ENCODE data around the gene VSIR. TPM values are rescaled to one million over a fixed set of nuclear protein-coding genes. Genes with fewer than 3 reads are reported as not detected.

Gene VSIR
- polyA plus RNA-seq, 1 of the 3 experiments (the other 2 are of a cell fraction): 11.3 TPM

DNA sequence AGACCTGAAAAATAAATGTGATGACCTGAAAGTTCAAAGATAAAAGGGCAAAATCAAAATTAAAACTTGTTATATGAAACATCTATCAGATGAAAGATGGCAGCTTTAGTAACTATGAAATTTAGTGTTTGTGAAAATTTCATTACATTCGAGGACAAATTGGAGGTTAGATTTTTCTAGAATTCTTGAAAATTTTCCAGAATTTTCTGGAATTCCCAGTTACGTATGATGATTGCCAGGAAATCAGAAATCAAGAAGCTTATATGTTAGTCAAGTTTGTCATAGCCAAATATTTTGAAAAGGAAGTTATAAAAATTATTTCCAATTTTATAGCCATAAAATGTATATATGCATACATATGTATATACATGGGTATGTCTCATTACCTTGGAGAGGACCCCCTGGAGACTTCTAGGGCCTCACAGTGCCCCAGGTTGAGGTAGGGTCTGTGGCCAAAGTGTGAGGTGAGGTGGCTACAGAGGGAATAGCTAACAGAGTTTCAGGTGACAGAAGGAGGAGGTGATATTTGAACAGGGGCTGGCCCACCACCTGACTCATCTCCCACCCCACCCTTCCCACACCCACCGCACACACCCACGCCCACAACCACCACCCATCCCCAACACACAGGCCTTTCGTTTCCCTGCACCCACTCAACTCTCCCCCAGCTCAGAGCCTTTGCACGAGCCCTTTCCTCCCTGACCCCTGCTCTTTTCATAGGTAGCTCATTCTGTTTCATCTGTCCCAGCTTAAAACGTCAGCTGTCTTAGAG lies 75.2 kb downstream of the VSIR start:
- H3K36me3 ChIP-seq (replicated peaks in 1 of 2; ENCODE audit: control insufficient read depth in 1 of 2, insufficient read depth in 2 of 2, low read length in 1 of 2): no peaks in the 10 kb centered on the region
- no peaks in the 10 kb centered on the region for H3K9me2 ChIP-seq
- H3K4me3 ChIP-seq (ENCODE audit: low read depth in 2 of 2, low read length in 1 of 2): no peak overlapping the region
- H3K79me2 ChIP-seq (ENCODE audit: insufficient read depth): no peaks in the 10 kb centered on the region
- 39% methylated on average over 7 of the region's 7 CpGs for WGBS (ENCODE audit: low lambda C conversion rate)
- no peak for DNase-seq
- ChIA-PET POLR2A (interaction anchor here (1.0 kb wide), 1 partner anchor 10 kb away, joined by 3 read pairs; no protein-coding TSS in a partner anchor), CTCF (interaction anchor here (0.6 to 8.7 kb wide), 33 partner anchors 9 to 390 kb away, joined by 3 to 195 read pairs (median 8); partner anchors contain the start of genes CDH23, SLC29A3 and VSIR)
- no peaks in the 10 kb centered on the region for H3K9me3 ChIP-seq
- H3K4me1 ChIP-seq (ENCODE audit: control insufficient read depth in 1 of 2, insufficient read depth in 2 of 2, low read depth in 1 of 2, low read length in 1 of 2): peaks cover 0 to 7% of the 10 kb centered on the region in 2 experiments; a peak in 1 of 4 replicates
- no peak for TF ChIP-seq MXI1 (IDR thresholded peaks at IDR 0.05; ENCODE audit: low read depth, low read length)
- TF ChIP-seq GABPA (IDR thresholded peaks at IDR 0.05; ENCODE audit: low read depth): no peak
- no peak for TF ChIP-seq ELF1 (IDR thresholded peaks at IDR 0.05)
- TF ChIP-seq, protein P1, sequence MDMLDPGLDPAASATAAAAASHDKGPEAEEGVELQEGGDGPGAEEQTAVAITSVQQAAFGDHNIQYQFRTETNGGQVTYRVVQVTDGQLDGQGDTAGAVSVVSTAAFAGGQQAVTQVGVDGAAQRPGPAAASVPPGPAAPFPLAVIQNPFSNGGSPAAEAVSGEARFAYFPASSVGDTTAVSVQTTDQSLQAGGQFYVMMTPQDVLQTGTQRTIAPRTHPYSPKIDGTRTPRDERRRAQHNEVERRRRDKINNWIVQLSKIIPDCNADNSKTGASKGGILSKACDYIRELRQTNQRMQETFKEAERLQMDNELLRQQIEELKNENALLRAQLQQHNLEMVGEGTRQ (IDR thresholded peaks at IDR 0.05; ENCODE audit: borderline replicate concordance, low read depth, low read length): no peak
- no peak for TF ChIP-seq CHD2 (IDR thresholded peaks at IDR 0.05; ENCODE audit: low read length, partially characterized antibody)
- no peak for TF ChIP-seq RAD21 (IDR thresholded peaks at IDR 0.05; ENCODE audit: low read length)
- TF ChIP-seq TCF12 (IDR thresholded peaks at IDR 0.05): no peak
- TF ChIP-seq, protein P2, sequence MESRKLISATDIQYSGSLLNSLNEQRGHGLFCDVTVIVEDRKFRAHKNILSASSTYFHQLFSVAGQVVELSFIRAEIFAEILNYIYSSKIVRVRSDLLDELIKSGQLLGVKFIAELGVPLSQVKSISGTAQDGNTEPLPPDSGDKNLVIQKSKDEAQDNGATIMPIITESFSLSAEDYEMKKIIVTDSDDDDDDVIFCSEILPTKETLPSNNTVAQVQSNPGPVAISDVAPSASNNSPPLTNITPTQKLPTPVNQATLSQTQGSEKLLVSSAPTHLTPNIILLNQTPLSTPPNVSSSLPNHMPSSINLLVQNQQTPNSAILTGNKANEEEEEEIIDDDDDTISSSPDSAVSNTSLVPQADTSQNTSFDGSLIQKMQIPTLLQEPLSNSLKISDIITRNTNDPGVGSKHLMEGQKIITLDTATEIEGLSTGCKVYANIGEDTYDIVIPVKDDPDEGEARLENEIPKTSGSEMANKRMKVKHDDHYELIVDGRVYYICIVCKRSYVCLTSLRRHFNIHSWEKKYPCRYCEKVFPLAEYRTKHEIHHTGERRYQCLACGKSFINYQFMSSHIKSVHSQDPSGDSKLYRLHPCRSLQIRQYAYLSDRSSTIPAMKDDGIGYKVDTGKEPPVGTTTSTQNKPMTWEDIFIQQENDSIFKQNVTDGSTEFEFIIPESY (IDR thresholded peaks at IDR 0.05; ENCODE audit: borderline replicate concordance, low read depth): no peak
- TF ChIP-seq, protein P3, sequence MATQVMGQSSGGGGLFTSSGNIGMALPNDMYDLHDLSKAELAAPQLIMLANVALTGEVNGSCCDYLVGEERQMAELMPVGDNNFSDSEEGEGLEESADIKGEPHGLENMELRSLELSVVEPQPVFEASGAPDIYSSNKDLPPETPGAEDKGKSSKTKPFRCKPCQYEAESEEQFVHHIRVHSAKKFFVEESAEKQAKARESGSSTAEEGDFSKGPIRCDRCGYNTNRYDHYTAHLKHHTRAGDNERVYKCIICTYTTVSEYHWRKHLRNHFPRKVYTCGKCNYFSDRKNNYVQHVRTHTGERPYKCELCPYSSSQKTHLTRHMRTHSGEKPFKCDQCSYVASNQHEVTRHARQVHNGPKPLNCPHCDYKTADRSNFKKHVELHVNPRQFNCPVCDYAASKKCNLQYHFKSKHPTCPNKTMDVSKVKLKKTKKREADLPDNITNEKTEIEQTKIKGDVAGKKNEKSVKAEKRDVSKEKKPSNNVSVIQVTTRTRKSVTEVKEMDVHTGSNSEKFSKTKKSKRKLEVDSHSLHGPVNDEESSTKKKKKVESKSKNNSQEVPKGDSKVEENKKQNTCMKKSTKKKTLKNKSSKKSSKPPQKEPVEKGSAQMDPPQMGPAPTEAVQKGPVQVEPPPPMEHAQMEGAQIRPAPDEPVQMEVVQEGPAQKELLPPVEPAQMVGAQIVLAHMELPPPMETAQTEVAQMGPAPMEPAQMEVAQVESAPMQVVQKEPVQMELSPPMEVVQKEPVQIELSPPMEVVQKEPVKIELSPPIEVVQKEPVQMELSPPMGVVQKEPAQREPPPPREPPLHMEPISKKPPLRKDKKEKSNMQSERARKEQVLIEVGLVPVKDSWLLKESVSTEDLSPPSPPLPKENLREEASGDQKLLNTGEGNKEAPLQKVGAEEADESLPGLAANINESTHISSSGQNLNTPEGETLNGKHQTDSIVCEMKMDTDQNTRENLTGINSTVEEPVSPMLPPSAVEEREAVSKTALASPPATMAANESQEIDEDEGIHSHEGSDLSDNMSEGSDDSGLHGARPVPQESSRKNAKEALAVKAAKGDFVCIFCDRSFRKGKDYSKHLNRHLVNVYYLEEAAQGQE (IDR thresholded peaks at IDR 0.05; ENCODE audit: low read depth, low read length): no peak
- TF ChIP-seq YY1 (IDR thresholded peaks at IDR 0.05; ENCODE audit: low read depth): no peak
- TF ChIP-seq, protein P4, sequence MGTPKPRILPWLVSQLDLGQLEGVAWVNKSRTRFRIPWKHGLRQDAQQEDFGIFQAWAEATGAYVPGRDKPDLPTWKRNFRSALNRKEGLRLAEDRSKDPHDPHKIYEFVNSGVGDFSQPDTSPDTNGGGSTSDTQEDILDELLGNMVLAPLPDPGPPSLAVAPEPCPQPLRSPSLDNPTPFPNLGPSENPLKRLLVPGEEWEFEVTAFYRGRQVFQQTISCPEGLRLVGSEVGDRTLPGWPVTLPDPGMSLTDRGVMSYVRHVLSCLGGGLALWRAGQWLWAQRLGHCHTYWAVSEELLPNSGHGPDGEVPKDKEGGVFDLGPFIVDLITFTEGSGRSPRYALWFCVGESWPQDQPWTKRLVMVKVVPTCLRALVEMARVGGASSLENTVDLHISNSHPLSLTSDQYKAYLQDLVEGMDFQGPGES (IDR thresholded peaks at IDR 0.05; ENCODE audit: low read depth, low read length): no peak
- no peak for TF ChIP-seq JUND (IDR thresholded peaks at IDR 0.05)
- no peak for TF ChIP-seq FOSL2 (IDR thresholded peaks at IDR 0.05; ENCODE audit: borderline replicate concordance, low read depth)
- no peak for TF ChIP-seq RFX5 (IDR thresholded peaks at IDR 0.05; ENCODE audit: low read length)
- TF ChIP-seq, protein P5, sequence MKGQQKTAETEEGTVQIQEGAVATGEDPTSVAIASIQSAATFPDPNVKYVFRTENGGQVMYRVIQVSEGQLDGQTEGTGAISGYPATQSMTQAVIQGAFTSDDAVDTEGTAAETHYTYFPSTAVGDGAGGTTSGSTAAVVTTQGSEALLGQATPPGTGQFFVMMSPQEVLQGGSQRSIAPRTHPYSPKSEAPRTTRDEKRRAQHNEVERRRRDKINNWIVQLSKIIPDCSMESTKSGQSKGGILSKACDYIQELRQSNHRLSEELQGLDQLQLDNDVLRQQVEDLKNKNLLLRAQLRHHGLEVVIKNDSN (IDR thresholded peaks at IDR 0.05; ENCODE audit: borderline replicate concordance, low read depth): no peak
- TF ChIP-seq SMC3 (IDR thresholded peaks at IDR 0.05; ENCODE audit: low read depth, low read length): no peak
- TF ChIP-seq TEAD4 (IDR thresholded peaks at IDR 0.05; ENCODE audit: borderline replicate concordance, insufficient read depth): no peak
- TF ChIP-seq NFIC (IDR thresholded peaks at IDR 0.05; ENCODE audit: borderline replicate concordance): no peak
- H3K27me3 ChIP-seq (ENCODE audit: insufficient read depth): peaks cover 42% of the 10 kb centered on the region; the same call in 1 of the 2 replicates
- no peaks in the 10 kb centered on the region for H3F3A ChIP-seq (replicated peaks; ENCODE audit: insufficient read depth)
- H3K9ac ChIP-seq: no peak overlapping the region
- no peak overlapping the region for H2AFZ ChIP-seq (ENCODE audit: low read depth)
- no peak overlapping the region for H3K27ac ChIP-seq (ENCODE audit: low read depth in 2 of 2, low read length in 1 of 2)
- no peak overlapping the region for H3K4me2 ChIP-seq
- H4K20me1 ChIP-seq (ENCODE audit: insufficient read depth): no peaks in the 10 kb centered on the region
